Ecto neural progenitor cell (in vitro differentiated cells): Measurements from ENCODE around the gene JPH4.

Experiments used
- DNase-seq: peaks from one replicate; pipeline ENCODE4 v3.0.0-alpha.2; 2018; ENCODE audit warnings: low spot score

JPH4 gene

GRCh38 chr14:23562822-23563472 is 15.6 kb downstream of the JPH4 start:
- DNase-seq: peak; percentile 80

DNA sequence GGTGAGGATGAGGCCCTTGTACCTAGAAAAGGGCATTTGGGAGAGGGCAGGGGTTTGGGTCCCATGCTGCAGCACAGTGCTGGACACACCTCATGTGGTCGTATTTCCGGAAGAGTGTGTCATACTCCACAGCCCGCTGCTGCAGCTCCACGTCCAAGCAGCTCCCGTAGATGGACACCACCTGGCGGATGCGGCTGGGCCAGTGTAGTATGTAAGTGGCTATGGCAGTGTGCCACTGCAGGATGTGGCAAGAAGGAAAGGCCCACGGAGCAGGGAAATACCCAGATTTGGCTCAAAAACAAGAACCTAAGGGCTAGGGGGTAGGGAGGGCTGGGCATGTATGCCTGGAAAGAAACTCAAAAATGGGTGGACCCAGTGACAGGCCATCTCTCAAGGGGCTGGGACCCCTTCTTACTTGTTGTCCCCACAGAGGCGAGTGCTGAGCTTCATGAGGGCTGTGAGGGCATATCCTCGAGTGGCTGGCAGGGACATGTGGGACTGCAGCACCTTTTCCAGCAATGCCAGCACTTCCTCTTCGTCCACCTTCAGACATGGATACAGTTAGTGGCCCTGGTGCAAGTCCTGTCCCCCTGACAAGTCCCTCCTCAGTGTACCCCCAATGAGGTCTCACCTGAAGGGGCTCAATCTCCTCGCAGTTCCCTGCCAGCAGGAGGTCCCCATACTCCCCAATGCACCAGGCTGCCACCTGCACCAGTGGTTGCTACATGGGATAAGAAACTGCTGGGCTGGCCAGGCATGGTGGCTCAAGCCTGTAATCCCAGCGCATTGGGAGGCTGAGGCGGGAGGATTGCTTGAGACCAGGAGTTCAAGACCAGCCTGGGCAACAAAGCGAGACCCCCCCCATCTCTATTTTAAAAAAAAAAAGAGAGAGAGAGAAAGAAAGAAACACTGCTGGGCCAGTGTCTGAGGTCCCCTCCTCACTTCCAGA is 16.4 kb downstream of the JPH4 start:
- DNase-seq: peak; percentile 45

DNA sequence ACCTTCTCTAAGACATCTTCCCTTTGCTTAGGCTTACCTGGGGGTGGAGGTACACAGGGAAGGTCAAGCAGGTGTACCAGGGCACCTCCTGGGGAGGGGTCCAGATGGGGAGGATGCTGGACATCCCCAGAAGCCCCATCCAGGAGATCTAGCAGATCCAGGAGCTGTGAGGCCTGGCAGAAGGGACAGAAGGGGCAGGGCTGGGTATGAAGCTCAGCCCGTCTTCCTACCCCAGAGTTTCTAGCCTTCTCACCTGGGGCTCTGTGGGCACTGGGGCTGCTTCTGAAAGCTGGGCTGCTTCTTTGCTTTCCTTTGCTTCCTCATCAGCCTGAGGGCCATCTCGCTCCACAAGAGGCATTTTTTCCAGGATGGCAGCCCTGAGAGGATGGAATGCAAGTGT is 17.3 kb downstream of the JPH4 start:
- peak; percentile 32 for DNase-seq

DNA sequence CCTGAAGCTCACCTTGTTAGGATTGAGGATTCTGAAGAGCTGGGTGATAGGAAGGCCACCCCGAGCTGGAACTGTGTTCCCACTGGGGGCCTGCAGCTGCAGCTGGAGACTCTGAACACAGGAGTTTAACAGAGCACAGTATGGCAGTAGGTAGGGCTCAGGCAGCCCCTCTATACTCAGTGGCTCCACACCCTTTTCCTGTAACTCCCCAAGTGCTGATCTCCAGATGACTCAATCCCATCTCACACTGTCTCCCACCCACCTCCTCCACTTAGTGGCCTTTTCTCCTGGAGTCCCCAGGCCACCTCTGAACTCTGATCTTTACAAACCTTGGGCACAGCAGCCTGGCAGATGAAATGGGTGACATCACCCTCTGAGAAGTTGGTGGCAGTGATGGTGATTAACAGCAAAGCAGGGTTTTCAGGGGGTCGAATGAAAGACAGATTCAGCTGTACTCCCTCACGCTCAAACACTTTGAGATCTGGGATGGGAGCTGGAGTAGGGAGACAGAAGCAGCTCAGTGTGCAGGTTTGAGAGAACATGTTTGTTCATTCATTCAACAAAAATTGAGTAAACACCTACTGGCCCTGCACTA is 18.6 kb downstream of the JPH4 start:
- no peak for DNase-seq

GRCh38 chr14:23559010-23559925 is 19.3 kb downstream of the JPH4 start:
- peak; percentile 84 for DNase-seq

DNA sequence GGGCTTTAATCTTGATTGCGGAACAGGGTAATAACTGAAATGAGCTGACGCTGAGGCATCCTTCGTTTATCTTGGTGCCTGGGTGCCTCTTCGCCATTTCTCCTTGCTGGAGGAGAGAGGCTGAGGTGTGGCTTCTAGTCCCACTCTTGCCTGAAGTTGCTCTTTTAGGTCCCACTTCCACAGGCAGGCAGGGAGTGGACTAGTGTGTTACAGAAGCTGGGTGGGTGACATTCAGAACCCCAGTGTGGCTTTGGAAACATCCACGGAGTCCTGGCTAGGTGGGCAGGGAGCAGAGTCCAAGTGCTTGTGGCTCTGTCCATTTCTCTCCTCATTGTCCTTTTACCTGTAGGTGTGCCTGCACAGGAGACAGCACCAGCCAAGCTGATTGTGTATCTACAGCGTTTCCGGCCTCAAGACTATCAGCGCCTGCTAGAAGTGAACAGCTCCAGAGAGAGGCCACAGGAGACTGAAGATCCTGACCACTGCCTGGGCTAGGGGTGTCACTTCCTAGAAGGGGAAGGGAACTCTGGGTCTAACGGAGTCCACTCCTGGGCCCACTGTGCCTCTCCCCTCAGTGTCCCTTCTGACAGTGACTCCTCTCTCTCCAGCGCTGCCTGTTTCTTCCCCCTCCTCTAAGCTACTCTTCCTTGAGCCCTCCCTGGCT is 20.1 kb downstream of the JPH4 start:
- no peak for DNase-seq

DNA sequence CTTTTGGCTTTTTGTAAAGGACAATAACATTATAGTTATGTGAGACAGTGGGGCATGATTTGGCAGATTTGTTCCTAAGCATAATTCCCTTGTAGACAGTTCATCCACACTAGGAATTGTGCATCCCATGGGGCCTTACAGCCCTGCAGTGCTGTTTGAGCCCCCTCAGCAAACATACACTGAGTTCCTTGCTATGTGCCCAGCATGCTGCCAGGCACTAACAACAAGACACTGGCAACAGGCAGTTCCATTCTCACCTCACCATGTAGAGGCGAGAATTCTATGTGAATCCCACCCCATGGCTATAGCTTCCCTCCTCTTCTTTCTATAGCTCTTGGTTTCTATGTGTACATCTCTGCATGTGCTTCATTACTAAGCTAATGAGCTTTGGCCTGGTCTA is 20.6 kb downstream of the JPH4 start:
- DNase-seq: no peak

DNA sequence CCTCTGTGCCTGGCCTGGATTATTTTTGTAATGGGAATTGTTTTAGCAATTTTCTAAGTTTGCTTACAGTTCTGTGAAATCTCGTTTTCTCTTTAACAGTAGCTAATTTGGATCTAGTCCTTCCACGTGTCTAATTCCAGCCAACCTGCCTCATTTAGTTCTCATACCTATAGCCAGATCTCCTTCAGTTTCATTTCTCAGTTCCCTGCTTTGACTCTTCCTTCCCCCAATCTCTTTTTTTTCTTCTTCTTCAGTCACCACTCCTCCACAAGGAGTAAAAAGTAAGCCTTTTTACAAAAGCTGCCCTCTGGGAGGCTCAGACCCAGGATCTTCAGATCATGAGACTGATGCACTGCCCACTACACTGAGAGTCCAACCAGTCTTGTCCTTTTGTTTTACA is 21.1 kb downstream of the JPH4 start:
- DNase-seq: no peak

- no peak for DNase-seq
Measured at GRCh38 chr14:23556700-23557440, 21.7 kb downstream of the JPH4 start.

DNA sequence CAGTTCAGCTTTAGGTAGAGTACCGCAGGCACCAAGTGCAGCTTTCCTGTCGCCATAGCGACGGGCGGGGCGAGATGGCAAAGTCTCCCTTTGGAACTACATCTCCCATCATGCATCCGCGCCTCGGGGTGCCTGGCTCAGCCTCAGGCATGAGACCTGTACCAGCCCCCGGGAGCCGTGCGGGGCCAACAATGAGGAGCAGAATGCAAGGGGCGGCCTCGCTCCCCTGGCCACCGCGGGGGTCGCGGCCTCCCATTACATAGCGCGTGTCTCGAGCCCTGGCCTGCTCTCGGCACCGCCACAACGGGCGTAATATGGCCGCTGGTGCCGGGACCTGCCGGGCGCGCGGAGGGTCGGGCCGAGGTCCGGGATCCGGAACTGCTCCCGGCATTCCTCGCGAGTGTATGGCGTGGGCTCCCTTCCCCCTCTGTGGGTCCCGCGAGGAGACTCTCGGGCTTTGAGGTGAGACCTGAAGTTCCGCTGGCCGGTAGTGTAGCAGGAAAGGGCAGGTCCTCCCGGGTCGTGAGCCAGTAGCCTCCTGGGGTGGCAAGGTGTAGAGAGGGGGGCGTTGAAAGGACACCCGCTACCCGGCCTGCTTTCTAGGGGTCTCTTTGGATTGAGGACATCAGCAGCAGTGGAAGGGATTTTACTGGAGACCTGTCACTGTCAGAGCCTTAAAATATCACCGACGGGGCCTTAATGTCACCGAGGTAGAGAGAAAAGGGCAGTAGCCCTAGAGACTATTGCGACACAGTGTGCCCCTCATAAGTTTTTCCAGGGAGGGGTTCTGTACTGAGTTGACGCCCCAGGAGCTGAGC is 22.5 kb downstream of the JPH4 start, which contains the start of gene THTPA:
TSS of gene THTPA (plus strand) at position 390 of the 818 bp plus-strand sequence. CDS start 487 bp downstream, outside the sequence.
- DNase-seq: peak; percentile 96

GRCh38 chr14:23555533-23555881 is 23.1 kb downstream of the JPH4 start:
- DNase-seq: no peak

DNA sequence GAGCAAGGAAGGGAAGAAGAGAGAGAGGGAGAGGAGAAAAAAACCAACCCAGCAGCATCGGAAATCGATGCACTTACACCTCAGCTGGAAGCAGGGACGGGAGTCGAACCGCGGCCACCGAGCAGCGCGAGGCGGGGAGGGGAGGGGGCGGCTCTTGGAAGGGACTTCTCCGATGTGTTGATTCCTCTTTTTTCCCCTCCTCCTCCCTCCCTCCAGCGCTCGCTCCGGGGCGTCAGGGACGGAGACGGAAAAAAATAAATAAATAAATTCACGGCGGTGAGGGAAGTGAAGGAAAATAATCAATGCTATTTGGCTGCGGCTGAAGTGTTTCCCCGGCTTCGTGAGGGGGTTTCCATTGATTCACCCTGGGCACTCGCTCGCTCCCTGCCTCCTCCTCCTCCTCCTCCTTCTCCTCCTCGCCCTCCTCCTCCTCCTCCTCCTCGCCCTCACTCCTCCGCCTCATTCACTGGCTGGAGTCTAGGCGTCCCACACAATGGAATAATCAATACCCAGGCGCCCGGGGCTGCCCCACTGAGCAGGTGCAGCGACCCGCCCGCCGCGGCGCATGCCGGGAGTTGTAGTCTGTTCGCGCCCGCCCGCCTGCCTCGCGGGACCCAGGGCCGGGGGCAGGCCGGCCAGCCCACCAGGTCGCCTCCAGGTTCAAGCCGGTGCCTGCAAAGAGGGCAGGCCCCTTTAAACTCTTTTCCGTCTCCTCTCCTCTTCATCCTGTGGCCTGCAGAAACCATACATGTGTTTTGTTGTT is 27.1 kb downstream of the JPH4 start, which contains the start of gene ZFHX2:
TSS of gene ZFHX2 (minus strand) at position 500 of the 763 bp plus-strand sequence. CDS start 16,440 bp downstream, outside the sequence.
- DNase-seq: peak; percentile 96

- peak; percentile 70 for DNase-seq
Measured at GRCh38 chr14:23550812-23551265, 27.8 kb downstream of the JPH4 start.

DNA sequence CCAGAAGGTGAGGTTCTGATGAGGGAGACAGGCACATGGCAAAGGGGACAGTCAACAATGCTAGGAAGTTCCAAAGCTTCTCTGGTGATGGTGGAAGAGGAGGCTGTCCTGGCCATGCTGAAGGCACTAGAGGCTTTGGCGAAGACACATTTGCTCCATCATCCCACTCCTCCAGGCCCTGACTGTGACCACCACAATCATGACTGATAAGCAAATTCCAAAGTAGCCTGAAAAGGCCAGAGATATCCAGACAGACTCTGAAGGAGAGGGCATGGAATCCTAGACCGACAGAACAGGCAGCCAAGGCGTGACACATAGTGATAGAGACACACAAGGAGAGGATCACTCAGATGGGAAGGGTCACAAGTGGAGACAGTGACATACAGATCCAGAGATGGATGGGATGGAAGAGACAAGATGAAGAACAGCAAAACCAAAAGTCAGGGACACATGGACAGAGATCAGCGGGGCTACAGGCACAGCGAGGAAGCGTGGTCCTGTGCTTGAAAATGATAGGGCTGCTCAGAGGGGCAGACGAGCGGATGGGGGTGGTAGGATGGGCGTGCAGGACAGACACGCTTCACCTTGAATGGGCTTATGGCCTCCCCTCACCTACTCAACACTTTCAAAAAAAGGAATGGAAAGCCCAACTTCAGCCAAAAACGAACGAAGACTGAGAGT is 28.3 kb downstream of the JPH4 start:
- no peak for DNase-seq

GRCh38 chr14:23548351-23549318 is 30.0 kb downstream of the JPH4 start:
- DNase-seq: no peak

- no peak for DNase-seq
Measured at GRCh38 chr14:23547924-23548323, 30.7 kb downstream of the JPH4 start.
